CD14-positive monocyte (primary cell): ENCODE measurements around the gene GREB1L. TPM values are rescaled to one million over a fixed set of nuclear protein-coding genes. Genes with fewer than 3 reads are reported as not detected.

Experiments
- DNase-seq, 3 donors: peaks; one replicate each; pipeline ENCODE4 v3.0.0-alpha.2; 2011 to 2022
- H2AFZ ChIP-seq: 2 replicates; pipeline ENCODE4 v1.6.0; 2012; ENCODE audit warnings: mild to moderate bottlenecking, low read depth, low read length, inconsistent platforms; ENCODE audit not compliant: insufficient read depth, poor library complexity, severe bottlenecking
- H3K27ac ChIP-seq, 2 donors: 1 replicate in 1 of 2; 2 replicates in 1 of 2; pipeline ENCODE4 v1.5.1; 2012 to 2013; ENCODE audit warnings: low read length in 2 of 2, control low read depth in 1 of 2, inconsistent platforms in 1 of 2, low read depth in 1 of 2, mild to moderate bottlenecking in 1 of 2
- H3K27me3 ChIP-seq, 2 donors: one replicate each; pipeline versions ENCODE4 v1.6.0 to v1.6.1; 2011 to 2013; ENCODE audit warnings: low read length in 2 of 2; ENCODE audit not compliant: control insufficient read depth in 2 of 2, insufficient read depth in 2 of 2
- H3K36me3 ChIP-seq, 2 donors: replicated peaks in 1 of 2; 1 replicate in 1 of 2; 2 replicates in 1 of 2; pipeline versions ENCODE4 v1.5.1 to v1.6.1; 2012 to 2013; ENCODE audit warnings: low read length in 2 of 2, control low read depth in 1 of 2, inconsistent platforms in 1 of 2, mild to moderate bottlenecking in 1 of 2; ENCODE audit not compliant: insufficient read depth in 2 of 2, control insufficient read depth in 1 of 2
- H3K4me1 ChIP-seq, 2 donors: 1 replicate in 1 of 2; 2 replicates in 1 of 2; pipeline versions ENCODE4 v1.5.1 to v1.6.1; 2012 to 2013; ENCODE audit warnings: low read length in 2 of 2, control low read depth in 1 of 2, inconsistent platforms in 1 of 2, mild to moderate bottlenecking in 1 of 2, moderate library complexity in 1 of 2; ENCODE audit not compliant: insufficient read depth in 2 of 2, control insufficient read depth in 1 of 2
- H3K4me2 ChIP-seq: replicated peaks from 2 replicates; pipeline ENCODE3; 2012; ENCODE audit warnings: low read length, moderate library complexity, mild to moderate bottlenecking; ENCODE audit not compliant: poor library complexity, severe bottlenecking; ENCODE audit errors: extremely low read depth
- H3K4me3 ChIP-seq, 3 experiments: fragments of 200-600 bp in 1 of 3; sonication (generic) in 1 of 3; replicated peaks in 1 of 3; 1 replicate in 2 of 3; 2 replicates in 1 of 3; pipeline ENCODE4 v1.5.1; 2011 to 2013; ENCODE audit warnings: low read length in 3 of 3, mild to moderate bottlenecking in 3 of 3, control low read depth in 2 of 3, low read depth in 2 of 3, inconsistent platforms in 1 of 3, moderate library complexity in 1 of 3
- H3K79me2 ChIP-seq: 2 replicates; pipeline ENCODE4 v1.6.0; 2012; ENCODE audit warnings: mild to moderate bottlenecking, control low read depth, inconsistent platforms, low read length, moderate library complexity; ENCODE audit not compliant: insufficient read depth
- H3K9ac ChIP-seq: 2 replicates; pipeline ENCODE4 v1.6.0; 2017; ENCODE audit warnings: low read length, mild to moderate bottlenecking; ENCODE audit not compliant: insufficient read depth, poor library complexity, severe bottlenecking
- H3K9me3 ChIP-seq, 2 donors: replicated peaks in 1 of 2; 1 replicate in 1 of 2; 2 replicates in 1 of 2; pipeline versions ENCODE4 v1.5.1 to v1.6.1; 2012 to 2013; ENCODE audit warnings: low read length in 2 of 2, control low read depth in 1 of 2; ENCODE audit not compliant: control insufficient read depth in 1 of 2, insufficient read depth in 1 of 2
- H4K20me1 ChIP-seq: 2 replicates; pipeline ENCODE4 v1.6.0; 2012; ENCODE audit warnings: mild to moderate bottlenecking, low read length, control low read depth, moderate library complexity; ENCODE audit not compliant: insufficient read depth
- H3K27ac Mint-ChIP-seq, 7 donors: one replicate each; pipeline ENCODE4 v1.8.0; 2020; ENCODE audit warnings: mild to moderate bottlenecking in 7 of 7, mixed read lengths in 7 of 7, moderate library complexity in 6 of 7, inconsistent platforms in 2 of 7
- H3K27me3 Mint-ChIP-seq, 3 donors: one replicate each; pipeline ENCODE4 v1.8.0; 2021 to 2022; ENCODE audit warnings: low read depth in 3 of 3, mild to moderate bottlenecking in 3 of 3, mixed read lengths in 3 of 3, moderate library complexity in 3 of 3, inconsistent platforms in 1 of 3
- H3K36me3 Mint-ChIP-seq, 2 donors: one replicate each; pipeline ENCODE4 v1.8.0; 2020; ENCODE audit warnings: mixed read lengths in 2 of 2, inconsistent platforms in 1 of 2, mild to moderate bottlenecking in 1 of 2
- H3K4me1 Mint-ChIP-seq: one replicate; pipeline ENCODE4 v1.8.0; 2020; ENCODE audit warnings: mild to moderate bottlenecking, mixed read lengths
- H3K4me3 Mint-ChIP-seq, 2 donors: one replicate each; pipeline ENCODE4 v1.8.0; 2020; ENCODE audit warnings: mild to moderate bottlenecking in 2 of 2, mixed read lengths in 2 of 2, moderate library complexity in 1 of 2
- H3K9me3 Mint-ChIP-seq, 7 donors: one replicate each; pipeline ENCODE4 v1.8.0; 2020 to 2022; ENCODE audit warnings: mixed read lengths in 7 of 7, mild to moderate bottlenecking in 6 of 7, moderate library complexity in 6 of 7, inconsistent platforms in 2 of 7
- WGBS: methylation state at CpG from one replicate; pipeline ENCODE4 v1.1.5; 2013; ENCODE audit warnings: missing lambda C conversion rate; ENCODE audit not compliant: insufficient coverage; 5-methylcytosine and 5-hydroxymethylcytosine counted together
- intact Hi-C, 2 donors: fragments of 100-400 bp; cut with micrococcal nuclease; formaldehyde crosslinking; loops; one replicate each; pipeline versions ENCODE4 v1.15.0 to v1.15.1; 2023
- polyA plus RNA-seq, 3 donors: library from polyadenylated mRNA; depleted of rRNA in 1 of 3; unstranded in 2 of 3; stranded (reverse) in 1 of 3; fragments of 300-500 nt in 2 of 3; fragments of >200 nt in 1 of 3; fragmentation: Illumina TruSeq in 2 of 3; gene quantifications; 1 replicate in 2 of 3; 2 replicates in 1 of 3; pipeline ENCODE4 v1.2.3, GENCODE V29; 2012 to 2021
- TF ChIP-seq, protein P1 (sequence below): fragments of 200-600 bp; IDR thresholded peaks from one replicate; pipeline ENCODE4 v1.8.0; 2022; ENCODE audit warnings: antibody characterized with exemption, mild to moderate bottlenecking

GREB1L gene
- polyA plus RNA-seq, 3 donors: 0.02 to 0.03 TPM; not detected in 1

DNA sequence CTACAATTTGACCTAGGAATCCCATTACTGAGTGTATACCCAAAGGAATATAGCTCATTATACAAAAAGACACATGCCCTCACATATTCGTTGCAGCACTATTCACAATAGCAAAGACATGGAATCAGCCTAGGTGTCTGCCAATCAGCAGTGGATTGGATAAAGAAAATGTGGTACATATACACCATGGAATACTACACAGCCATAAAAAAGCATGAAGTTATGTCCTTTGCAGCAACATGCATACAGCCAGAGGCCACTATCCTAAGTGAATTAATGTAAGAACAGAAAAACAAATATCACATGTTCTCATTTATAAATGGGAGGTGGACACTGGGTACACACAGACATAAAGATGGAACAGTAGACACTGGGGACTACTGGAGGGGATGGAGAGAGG lies 54.0 kb downstream of the GREB1L start:
- H3K36me3 Mint-ChIP-seq: no peaks in the 10 kb centered on the region
- Histone ChIP-seq H3K79me2 (no peaks in the 10 kb centered on the region), H3K27ac (no peak overlapping the region), H3K36me3 (no peaks in the 10 kb centered on the region), H4K20me1 (no peaks in the 10 kb centered on the region), H3K9ac (no peak overlapping the region), H3K9me3 (no peaks in the 10 kb centered on the region), H3K4me2 (no peak overlapping the region), H2AFZ (no peak overlapping the region), H3K4me1 (no peaks in the 10 kb centered on the region), H3K27me3 (no peaks in the 10 kb centered on the region), H3K4me3 (no peak overlapping the region)
- peaks cover 0 to 4% (median 0%) of the 10 kb centered on the region in 7 donors for H3K9me3 Mint-ChIP-seq
- H3K4me1 Mint-ChIP-seq: no peaks in the 10 kb centered on the region
- no peak overlapping the region for H3K4me3 Mint-ChIP-seq
- H3K27me3 Mint-ChIP-seq: peaks cover 0 to 2% (median 2%) of the 10 kb centered on the region in 3 donors
- TF ChIP-seq, protein P1, sequence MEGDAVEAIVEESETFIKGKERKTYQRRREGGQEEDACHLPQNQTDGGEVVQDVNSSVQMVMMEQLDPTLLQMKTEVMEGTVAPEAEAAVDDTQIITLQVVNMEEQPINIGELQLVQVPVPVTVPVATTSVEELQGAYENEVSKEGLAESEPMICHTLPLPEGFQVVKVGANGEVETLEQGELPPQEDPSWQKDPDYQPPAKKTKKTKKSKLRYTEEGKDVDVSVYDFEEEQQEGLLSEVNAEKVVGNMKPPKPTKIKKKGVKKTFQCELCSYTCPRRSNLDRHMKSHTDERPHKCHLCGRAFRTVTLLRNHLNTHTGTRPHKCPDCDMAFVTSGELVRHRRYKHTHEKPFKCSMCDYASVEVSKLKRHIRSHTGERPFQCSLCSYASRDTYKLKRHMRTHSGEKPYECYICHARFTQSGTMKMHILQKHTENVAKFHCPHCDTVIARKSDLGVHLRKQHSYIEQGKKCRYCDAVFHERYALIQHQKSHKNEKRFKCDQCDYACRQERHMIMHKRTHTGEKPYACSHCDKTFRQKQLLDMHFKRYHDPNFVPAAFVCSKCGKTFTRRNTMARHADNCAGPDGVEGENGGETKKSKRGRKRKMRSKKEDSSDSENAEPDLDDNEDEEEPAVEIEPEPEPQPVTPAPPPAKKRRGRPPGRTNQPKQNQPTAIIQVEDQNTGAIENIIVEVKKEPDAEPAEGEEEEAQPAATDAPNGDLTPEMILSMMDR: no peak
- no peak overlapping the region for H3K27ac Mint-ChIP-seq
- no CpG with 5 or more reads among the region's 1 CpG for WGBS
- no peak for DNase-seq
- intact Hi-C loops: no loop called here

DNA sequence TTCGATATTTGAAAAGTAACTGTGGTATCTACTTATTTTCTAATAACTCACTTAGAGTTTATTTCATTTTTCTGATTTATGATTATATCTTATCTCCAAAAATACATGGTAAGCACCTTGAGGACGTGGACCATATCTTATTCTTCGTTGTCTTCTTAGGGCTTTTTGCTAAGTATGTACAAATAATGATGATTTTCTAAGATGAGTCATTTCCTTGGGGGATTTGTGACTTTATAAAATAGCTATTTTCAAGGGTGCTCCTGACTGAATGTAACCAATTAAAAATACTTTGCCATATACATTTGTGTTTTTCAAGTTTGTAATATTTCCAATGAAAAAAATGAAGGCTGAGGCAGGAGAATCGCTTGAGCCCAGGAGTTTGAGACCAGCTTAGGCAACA lies 56.3 kb downstream of the GREB1L start:
- no peak overlapping the region for H3K4me2 ChIP-seq
- H4K20me1 ChIP-seq: no peaks in the 10 kb centered on the region
- no peak overlapping the region for H3K9ac ChIP-seq
- H3K9me3 Mint-ChIP-seq: peaks cover 0 to 4% (median 0%) of the 10 kb centered on the region in 7 donors
- no peak overlapping the region for H3K4me3 Mint-ChIP-seq
- H3K27ac ChIP-seq: no peak overlapping the region
- H3K79me2 ChIP-seq: no peaks in the 10 kb centered on the region
- no peaks in the 10 kb centered on the region for H3K9me3 ChIP-seq
- no peak overlapping the region for H3K27ac Mint-ChIP-seq
- H3K36me3 ChIP-seq: no peaks in the 10 kb centered on the region
- 80% methylated on average over 1 of the region's 4 CpGs for WGBS
- H3K27me3 ChIP-seq: no peaks in the 10 kb centered on the region
- intact Hi-C loops: no loop called here
- no peak overlapping the region for H3K4me3 ChIP-seq
- H3K4me1 Mint-ChIP-seq: no peaks in the 10 kb centered on the region
- TF ChIP-seq, protein P1: no peak
- H2AFZ ChIP-seq: no peak overlapping the region
- H3K27me3 Mint-ChIP-seq: peaks cover 0 to 2% (median 2%) of the 10 kb centered on the region in 3 donors
- no peak for DNase-seq
- H3K36me3 Mint-ChIP-seq: no peaks in the 10 kb centered on the region
- H3K4me1 ChIP-seq: no peaks in the 10 kb centered on the region
